ENCODE data around the gene STARD9.

GRCh38 chr15:42558739-42559138, 16.7 kb upstream of the STARD9 start:
- TF ChIP-seq CTCF (conservative IDR thresholded peaks at IDR 0.05; ENCODE audit: low read length) = no peak
- no peak for TF ChIP-seq EZH2phosphoT487 (IDR thresholded peaks at IDR 0.05; ENCODE audit: borderline replicate concordance)
